Measurements from ENCODE around the gene MAP3K7.

GRCh38 chr6:90544741-90545140, 42.1 kb downstream of the MAP3K7 start:
- TF ChIP-seq EZH2 (IDR thresholded peaks at IDR 0.05; ENCODE audit: low read depth, unreplicated experiment): no peak
- no peak for TF ChIP-seq CTCF (conservative IDR thresholded peaks at IDR 0.05; ENCODE audit: low read depth in 2 of 2)

All from GM23338 (cell line).